Activated CD4-positive, alpha-beta T cell treated with anti-CD3 and anti-CD28 coated beads for 36 hours (primary cell): ENCODE data around the gene MCIDAS. TPM values are rescaled to one million over a fixed set of nuclear protein-coding genes. Genes with fewer than 3 reads are reported as not detected.

Source experiments
- ATAC-seq: fragments of 200-7000 bp; cut with Tn5 transposase; one replicate; pipeline ENCODE4 v1.10.0; 2021; ENCODE audit warnings: mild to moderate bottlenecking, moderate library complexity
- CTCF ChIA-PET: fragments of 350-600 bp; sonication (Branson Sonifier 250); formaldehyde crosslinking; loops from one replicate; lab custom pipeline; 2021; ENCODE audit warnings: antibody characterized with exemption; lab: Charles Lee
- POLR2A ChIA-PET: fragments of 350-600 bp; sonication (Branson Sonifier 250); formaldehyde crosslinking; loops from one replicate; lab custom pipeline; 2021; ENCODE audit warnings: antibody characterized with exemption, inconsistent platforms; lab: Charles Lee
- DNase-seq: peaks from one replicate; pipeline ENCODE4 v3.0.0-alpha.2; 2020
- H3K27ac Mint-ChIP-seq: one replicate; pipeline ENCODE4 v1.8.0; 2021; ENCODE audit warnings: mixed read lengths
- H3K27me3 Mint-ChIP-seq: one replicate; pipeline ENCODE4 v1.8.0; 2021; ENCODE audit warnings: mixed read lengths
- H3K36me3 Mint-ChIP-seq: one replicate; pipeline ENCODE4 v1.8.0; 2021; ENCODE audit warnings: low read depth, mixed read lengths
- H3K4me1 Mint-ChIP-seq: one replicate; pipeline ENCODE4 v1.8.0; 2021; ENCODE audit warnings: mixed read lengths
- H3K4me3 Mint-ChIP-seq: one replicate; pipeline ENCODE4 v1.8.0; 2021; ENCODE audit warnings: mild to moderate bottlenecking, moderate library complexity, mixed read lengths
- H3K9me3 Mint-ChIP-seq: one replicate; pipeline ENCODE4 v1.8.0; 2021; ENCODE audit warnings: low read depth, mixed read lengths
- intact Hi-C, 2 experiments: fragments of 100-400 bp; cut with DNase I in 1 of 2; cut with micrococcal nuclease in 1 of 2; formaldehyde crosslinking; loops; one replicate each; pipeline versions ENCODE4 v1.14.2 to v1.15.1; 2022 to 2024; cut with DNase I, micrococcal nuclease
- total RNA-seq, 2 experiments: library from RNA; stranded (reverse); gene quantifications; one replicate each; pipeline ENCODE4 v1.2.3, GENCODE V29; 2021

MCIDAS gene
- total RNA-seq, result not detected

DNA sequence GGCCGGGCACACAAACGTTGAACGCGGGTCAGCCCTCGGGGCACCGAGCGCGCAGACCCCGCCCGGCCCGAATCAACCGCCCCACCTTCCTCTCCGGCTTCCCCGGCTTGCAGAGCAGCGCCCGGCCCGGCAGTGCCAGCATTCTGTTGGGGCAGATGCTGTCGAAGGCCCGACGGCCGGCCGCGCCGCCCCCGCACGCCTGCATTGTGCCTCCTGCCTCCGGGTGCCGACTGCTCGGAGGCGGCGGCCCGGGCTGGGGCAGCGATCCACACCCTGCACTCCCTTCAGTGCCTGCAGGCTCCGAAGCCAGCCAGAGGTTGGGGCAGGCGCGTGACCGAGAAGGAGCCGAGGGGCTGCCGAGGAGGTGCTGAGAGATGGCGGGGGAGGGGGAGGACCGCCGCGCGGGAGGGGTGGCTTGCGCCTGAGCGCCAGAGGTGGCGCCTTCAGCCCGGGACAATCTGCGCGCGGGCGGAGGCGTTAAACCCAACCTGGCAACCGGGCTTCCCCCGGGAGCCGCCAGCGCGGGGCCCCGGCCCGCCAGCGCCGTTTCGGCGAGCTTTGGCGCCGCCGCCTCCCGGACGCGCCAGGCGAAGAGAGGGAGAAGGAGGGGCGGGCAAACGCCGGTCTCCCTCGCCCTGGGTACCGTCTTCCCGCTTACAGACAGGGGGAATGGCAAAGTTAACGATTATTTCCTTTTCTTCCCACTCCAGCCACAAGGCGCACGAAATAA is at the start of gene MCIDAS:
MCIDAS (minus strand) TSS at position 382 of the 730 bp plus-strand sequence; CDS start at position 205, 177 bp downstream.
- H3K36me3 Mint-ChIP-seq, result no peaks in the 10 kb centered on the region
- no peak within 1 kb of the TSS for H3K27ac Mint-ChIP-seq
- DNase-seq (peak; percentile 86), ATAC-seq (peak; percentile 57)
- peaks cover 45% of the 10 kb centered on the region for H3K4me1 Mint-ChIP-seq
- POLR2A ChIA-PET, result no interaction called here
- H3K27me3 Mint-ChIP-seq, result peaks cover 82% of the 10 kb centered on the region
- CTCF ChIA-PET, result interaction anchor here (0.5 to 1.8 kb wide), 9 partner anchors 11 to 465 kb away, joined by 3 to 7 read pairs (median 4); partner anchors contain the start of genes DHX29 and MTREX
- peak within 1 kb of the TSS; percentile 61 for H3K4me3 Mint-ChIP-seq
- no peaks in the 10 kb centered on the region for H3K9me3 Mint-ChIP-seq
- intact Hi-C loops, result loop anchor here (1.0 to 5.0 kb wide), 5 partner anchors 54 to 464 kb away; partner anchors contain the start of genes DHX29 (in 2 of the 2), MTREX (in 2 of the 2), CDC20B (in 1 of the 2) and PLPP1 (in 1 of the 2)

DNA sequence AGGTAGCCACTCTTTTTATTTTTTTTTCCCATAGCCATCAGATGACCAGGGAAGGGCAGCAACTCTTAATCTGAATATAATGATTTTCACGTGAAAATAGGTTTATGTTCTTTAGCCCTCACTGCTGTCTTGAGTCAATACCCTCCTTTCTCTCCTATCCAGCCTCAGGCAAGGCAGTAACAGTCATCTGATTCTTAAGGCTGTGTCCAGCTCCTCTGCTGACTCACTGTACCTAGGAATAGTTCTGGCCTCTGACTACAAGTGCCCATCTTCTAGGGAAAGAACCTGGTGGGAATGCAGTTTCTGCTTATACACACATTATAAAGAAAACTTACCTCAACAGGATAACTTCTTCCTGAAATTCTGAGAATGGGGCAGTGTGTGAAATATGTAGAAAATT is 49.7 kb upstream of the MCIDAS start:
- no peaks in the 10 kb centered on the region for H3K27me3 Mint-ChIP-seq
- DNase-seq (no peak), ATAC-seq (no peak)
- H3K4me3 Mint-ChIP-seq, result no peak overlapping the region
- no peaks in the 10 kb centered on the region for H3K4me1 Mint-ChIP-seq
- peaks cover 36% of the 10 kb centered on the region for H3K36me3 Mint-ChIP-seq
- ChIA-PET POLR2A (no interaction called here), CTCF (interaction anchor here (1.0 kb wide), 1 partner anchor 9 kb away, joined by 3 read pairs; no protein-coding TSS in a partner anchor)
- no peak overlapping the region for H3K27ac Mint-ChIP-seq
- H3K9me3 Mint-ChIP-seq, result no peaks in the 10 kb centered on the region
- intact Hi-C loops, result no loop called here

GRCh38 chr5:55258339-55258738 is 31.2 kb upstream of the MCIDAS start:
- H3K27ac Mint-ChIP-seq, result no peak overlapping the region
- H3K27me3 Mint-ChIP-seq, result no peaks in the 10 kb centered on the region
- no peaks in the 10 kb centered on the region for H3K4me1 Mint-ChIP-seq
- intact Hi-C loops, result no loop called here
- H3K36me3 Mint-ChIP-seq, result peaks cover 43% of the 10 kb centered on the region
- DNase-seq (no peak), ATAC-seq (no peak)
- no peak overlapping the region for H3K4me3 Mint-ChIP-seq
- H3K9me3 Mint-ChIP-seq, result no peaks in the 10 kb centered on the region
- ChIA-PET POLR2A (no interaction called here), CTCF (no interaction called here)

GRCh38 chr5:55254802-55255201 is 27.7 kb upstream of the MCIDAS start:
- Mint-ChIP-seq H3K27ac (no peak overlapping the region), H3K9me3 (peaks cover under 1% of the 10 kb centered on the region), H3K4me3 (no peak overlapping the region), H3K36me3 (peaks cover 28% of the 10 kb centered on the region), H3K27me3 (no peaks in the 10 kb centered on the region), H3K4me1 (no peaks in the 10 kb centered on the region)
- CTCF ChIA-PET, result no interaction called here
- intact Hi-C loops, result no loop called here
- POLR2A ChIA-PET, result interaction anchor here (0.7 kb wide), 1 partner anchor 46 kb away, joined by 3 read pairs; no protein-coding TSS in a partner anchor
- ATAC-seq, result no peak
- DNase-seq, result no peak

- ATAC-seq, result no peak
- no peak for DNase-seq
- intact Hi-C loops, result no loop called here
- POLR2A ChIA-PET, result no interaction called here
- Mint-ChIP-seq H3K27me3 (no peaks in the 10 kb centered on the region), H3K4me3 (no peak overlapping the region), H3K9me3 (peaks cover 10% of the 10 kb centered on the region), H3K4me1 (no peaks in the 10 kb centered on the region), H3K36me3 (peaks cover 4% of the 10 kb centered on the region), H3K27ac (no peak overlapping the region)
- CTCF ChIA-PET, result no interaction called here
Observed at GRCh38 chr5:55250064-55250463, 22.9 kb upstream of the MCIDAS start.

- DNase-seq (no peak), ATAC-seq (no peak)
- POLR2A ChIA-PET, result no interaction called here
- Mint-ChIP-seq H3K27ac (no peak overlapping the region), H3K4me3 (no peak overlapping the region), H3K9me3 (no peaks in the 10 kb centered on the region), H3K36me3 (no peaks in the 10 kb centered on the region), H3K4me1 (no peaks in the 10 kb centered on the region), H3K27me3 (peaks cover 18% of the 10 kb centered on the region)
- CTCF ChIA-PET, result interaction anchor here (0.7 kb wide), 1 partner anchor 725 kb away, joined by 3 read pairs; no protein-coding TSS in a partner anchor
- intact Hi-C loops, result no loop called here
Observed at GRCh38 chr5:55241746-55242145, 14.6 kb upstream of the MCIDAS start.

GRCh38 chr5:55236800-55237199 is 9.7 kb upstream of the MCIDAS start:
- Mint-ChIP-seq H3K4me1 (peaks cover 11% of the 10 kb centered on the region), H3K27ac (no peak overlapping the region), H3K9me3 (no peaks in the 10 kb centered on the region), H3K27me3 (peaks cover 40% of the 10 kb centered on the region), H3K4me3 (no peak overlapping the region), H3K36me3 (no peaks in the 10 kb centered on the region)
- intact Hi-C loops, result loop anchor here in 1 of 2 experiments (10.0 kb wide), 1 partner anchor 332 kb away; no protein-coding TSS in a partner anchor
- no peak for ATAC-seq
- ChIA-PET POLR2A (interaction anchor here (0.6 kb wide), 1 partner anchor 220 kb away, joined by 7 read pairs; no protein-coding TSS in a partner anchor), CTCF (interaction anchor here (1.0 to 1.5 kb wide), 2 partner anchors 10 to 65 kb away, joined by 3 to 6 read pairs; no protein-coding TSS in a partner anchor)
- no peak for DNase-seq

GRCh38 chr5:55234121-55234700 is 7.1 kb upstream of the MCIDAS start:
- H3K27me3 Mint-ChIP-seq, result peaks cover 57% of the 10 kb centered on the region
- ChIA-PET CTCF (interaction anchor here (0.6 to 1.1 kb wide), 5 partner anchors 10 to 536 kb away, joined by 3 to 7 read pairs (median 3); no protein-coding TSS in a partner anchor), POLR2A (no interaction called here)
- peaks cover 30% of the 10 kb centered on the region for H3K4me1 Mint-ChIP-seq
- DNase-seq, result peak; percentile 31
- peak overlapping the region; percentile 57 for H3K4me3 Mint-ChIP-seq
- H3K36me3 Mint-ChIP-seq, result no peaks in the 10 kb centered on the region
- intact Hi-C loops, result loop anchor here in 1 of 2 experiments (10.0 kb wide), 1 partner anchor 329 kb away; no protein-coding TSS in a partner anchor
- H3K27ac Mint-ChIP-seq, result no peak overlapping the region
- no peaks in the 10 kb centered on the region for H3K9me3 Mint-ChIP-seq
- ATAC-seq, result no peak

- H3K36me3 Mint-ChIP-seq, result no peaks in the 10 kb centered on the region
Observed at GRCh38 chr5:55232985-55233928, 6.1 kb upstream of the MCIDAS start, which contains the start of gene CCNO. Gene CCNO (minus strand): TSS chr5:55233608. CDS start chr5:55233523, 85 bp downstream.

DNA sequence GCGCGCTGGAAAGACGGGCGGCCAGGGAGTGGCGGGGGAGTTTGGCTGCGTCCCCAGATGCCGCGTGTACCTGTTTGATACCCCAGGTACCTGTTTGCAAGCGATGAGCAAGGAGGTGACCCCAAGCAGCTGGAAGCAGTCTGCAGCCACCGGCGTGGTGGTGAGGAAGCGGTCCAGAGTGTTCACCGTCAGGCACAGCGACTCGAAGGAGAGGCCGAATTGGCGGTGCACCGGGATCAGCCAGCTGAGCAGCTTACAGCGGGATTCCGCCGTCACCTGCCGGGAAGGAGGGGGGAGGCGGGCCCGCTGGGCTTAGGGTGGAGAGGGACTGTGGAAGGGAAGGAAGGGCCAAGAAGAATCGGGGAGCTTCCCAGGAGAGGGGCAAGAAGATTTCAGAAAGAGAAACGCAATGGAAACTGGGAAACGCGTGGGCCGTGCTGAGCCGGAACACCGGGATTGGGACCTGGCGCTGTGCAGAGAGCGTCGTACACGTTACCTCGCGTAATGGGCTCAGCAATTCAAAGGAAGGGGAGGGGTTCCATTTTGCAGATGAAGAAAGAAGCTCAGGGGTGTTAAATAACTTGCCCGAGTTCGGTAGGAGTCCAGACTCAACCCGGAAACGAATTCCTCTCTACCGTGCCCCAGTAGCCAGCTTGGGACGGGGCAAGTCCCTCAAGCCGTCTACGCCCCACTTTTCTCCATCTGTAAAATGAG is 5.3 kb upstream of the MCIDAS start:
- peak; percentile 27 for DNase-seq

More at GRCh38 chr5:55232985-55233928, 6.1 kb upstream of the MCIDAS start, which contains the start of gene CCNO:
- CTCF ChIA-PET, result interaction anchor here (0.5 to 2.0 kb wide), 7 partner anchors 10 to 302 kb away, joined by 3 to 7 read pairs (median 4); partner anchors contain the start of gene CDC20B
- Mint-ChIP-seq H3K4me3 (peak within 1 kb of the TSS; percentile 73), H3K4me1 (peaks cover 30% of the 10 kb centered on the region), H3K27me3 (peaks cover 63% of the 10 kb centered on the region), H3K9me3 (no peaks in the 10 kb centered on the region), H3K27ac (no peak within 1 kb of the TSS)
- ATAC-seq (peak; percentile 79), DNase-seq (peak; percentile 75)
- intact Hi-C loops, result loop anchor here (1.0 to 10.0 kb wide), 3 partner anchors 10 to 328 kb away; partner anchors contain the start of gene CDC20B (in 1 of the 2)
- POLR2A ChIA-PET, result interaction anchor here (0.5 to 0.6 kb wide), 2 partner anchors 33 to 58 kb away, joined by 3 to 8 read pairs; no protein-coding TSS in a partner anchor

More for the DNA sequence above, 5.3 kb upstream of the MCIDAS start:
- H3K4me3 Mint-ChIP-seq, result peak overlapping the region; percentile 73
- peak; percentile 3 for ATAC-seq
- intact Hi-C loops, result loop anchor here (1.0 to 10.0 kb wide), 2 partner anchors 9 to 328 kb away; no protein-coding TSS in a partner anchor
- H3K4me1 Mint-ChIP-seq, result peaks cover 36% of the 10 kb centered on the region
- H3K9me3 Mint-ChIP-seq, result no peaks in the 10 kb centered on the region
- ChIA-PET POLR2A (interaction anchor here (0.5 to 0.6 kb wide), 2 partner anchors 32 to 54 kb away, joined by 3 read pairs; no protein-coding TSS in a partner anchor), CTCF (interaction anchor here (0.6 to 2.0 kb wide), 10 partner anchors 9 to 302 kb away, joined by 3 to 8 read pairs (median 4); partner anchors contain the start of genes CDC20B, DHX29 and MTREX)
- H3K27me3 Mint-ChIP-seq, result peaks cover 67% of the 10 kb centered on the region
- no peak overlapping the region for H3K27ac Mint-ChIP-seq
- no peaks in the 10 kb centered on the region for H3K36me3 Mint-ChIP-seq
